ENCODE results near the gene THEM4. TPM values are rescaled to one million over a fixed set of nuclear protein-coding genes. Genes with fewer than 3 reads are reported as not detected.
"Not testable (repeated sequence)": the region's sequence is repeated elsewhere in the genome, so short reads cannot be mapped to it uniquely, and the experiment has no call there.

Gene THEM4
- total and polyA plus RNA-seq, 12 donors, result 20.2 to 36.4 (median 26.8) TPM

- DNase-seq, result no peak
- H3K4me1 ChIP-seq (replicated peaks in 1 of 2), result no peaks in the 10 kb centered on the region
- TF ChIP-seq CTCF (IDR thresholded peaks at IDR 0.05), result no peak
- TF ChIP-seq POLR2A (IDR thresholded peaks at IDR 0.05), result no peak
- no peak overlapping the region for H3K27ac ChIP-seq
- H3K9me3 ChIP-seq (replicated peaks in 1 of 3), result no peaks in the 10 kb centered on the region
- WGBS, 4 donors, result 89 to 96% (median 93%) methylated on average over 2 of the region's 2 CpGs
- H3K27me3 ChIP-seq, result no peaks in the 10 kb centered on the region
- H3K36me3 ChIP-seq (replicated peaks in 1 of 2), result no peaks in the 10 kb centered on the region
- intact Hi-C loops (cut with DNase I), result no loop called here
- H3K4me3 ChIP-seq, result no peak overlapping the region
Observed at GRCh38 chr1:151914076-151914475, 4.8 kb upstream of the THEM4 start.

- no peak overlapping the region for H3K4me3 ChIP-seq
- WGBS, 4 donors, result 92 to 100% (median 98%) methylated on average over 1 of the region's 1 CpG
- H3K9me3 ChIP-seq (replicated peaks in 1 of 3), result no peaks in the 10 kb centered on the region
- DNase-seq, result no peak
- no peaks in the 10 kb centered on the region for H3K27me3 ChIP-seq
- no peaks in the 10 kb centered on the region for H3K36me3 ChIP-seq (replicated peaks in 1 of 2)
- no peak overlapping the region for H3K27ac ChIP-seq
- TF ChIP-seq CTCF (IDR thresholded peaks at IDR 0.05) (no peak), POLR2A (IDR thresholded peaks at IDR 0.05) (no peak)
- intact Hi-C loops (cut with DNase I), result no loop called here
- peaks cover 0 to 6% of the 10 kb centered on the region in 2 donors for H3K4me1 ChIP-seq (replicated peaks in 1 of 2)
Observed at GRCh38 chr1:151912973-151913372, 3.7 kb upstream of the THEM4 start.

- intact Hi-C loops (cut with DNase I), result no loop called here
- peaks cover 0 to 25% of the 10 kb centered on the region in 2 donors for H3K4me1 ChIP-seq (replicated peaks in 1 of 2)
- no peaks in the 10 kb centered on the region for H3K9me3 ChIP-seq (replicated peaks in 1 of 3)
- TF ChIP-seq POLR2A (IDR thresholded peaks at IDR 0.05) (no peak), CTCF (IDR thresholded peaks at IDR 0.05) (peak in 1 of 6 experiments; percentile 8)
- no peaks in the 10 kb centered on the region for H3K27me3 ChIP-seq
- no peaks in the 10 kb centered on the region for H3K36me3 ChIP-seq (replicated peaks in 1 of 2)
- peak in 1 of 7 donors; percentile 3 for DNase-seq
- H3K4me3 ChIP-seq, result peak overlapping the region in 1 of 4 donors; percentile 77
- peak overlapping the region in 2 of 5 donors; percentile 36 to 88 for H3K27ac ChIP-seq
- WGBS, 4 donors, result 76 to 82% (median 79%) methylated on average over 10 of the region's 10 CpGs
Observed at GRCh38 chr1:151908228-151908691, 1.1 kb downstream of the THEM4 start.

GRCh38 chr1:151907363-151908139 lies 1.8 kb downstream of the THEM4 start:
- intact Hi-C loops (cut with DNase I), result no loop called here

GRCh38 chr1:151906324-151906645 lies 3.0 kb downstream of the THEM4 start:
- H3K9me3 ChIP-seq (replicated peaks in 1 of 3); DNase-seq; intact Hi-C loops (cut with DNase I); H3K4me3 ChIP-seq; H3K36me3 ChIP-seq (replicated peaks in 1 of 2); H3K27me3 ChIP-seq: not testable (repeated sequence)
- Histone ChIP-seq H3K27ac (peak overlapping the region in 2 of 5 donors; percentile 53 to 56), H3K4me1 (replicated peaks in 1 of 2) (peaks cover 0 to 25% of the 10 kb centered on the region in 2 donors)
- WGBS, 4 donors, result 96 to 100% (median 98%) methylated on average over 1 to 14 of the region's 14 CpGs

More at GRCh38 chr1:151907363-151908139, 1.8 kb downstream of the THEM4 start:
- no peak for DNase-seq
- Histone ChIP-seq H3K36me3 (replicated peaks in 1 of 2) (no peaks in the 10 kb centered on the region), H3K4me1 (replicated peaks in 1 of 2) (peaks cover 0 to 25% of the 10 kb centered on the region in 2 donors), H3K4me3 (no peak overlapping the region), H3K27me3 (no peaks in the 10 kb centered on the region), H3K27ac (no peak overlapping the region), H3K9me3 (replicated peaks in 1 of 3) (no peaks in the 10 kb centered on the region)
- TF ChIP-seq CTCF (IDR thresholded peaks at IDR 0.05), result no peak
- no peak for TF ChIP-seq POLR2A (IDR thresholded peaks at IDR 0.05)
- 86 to 96% (median 92%) methylated on average over 9 of the region's 9 CpGs for WGBS, 4 donors

- intact Hi-C loops (cut with DNase I); H3K27me3 ChIP-seq; H3K36me3 ChIP-seq (replicated peaks in 1 of 2); H3K4me3 ChIP-seq; H3K9me3 ChIP-seq (replicated peaks in 1 of 3): not testable (repeated sequence)
- H3K27ac ChIP-seq, result peak overlapping the region in 2 of 5 donors; percentile 53 to 56
- peaks cover 0 to 25% of the 10 kb centered on the region in 2 donors for H3K4me1 ChIP-seq (replicated peaks in 1 of 2)
- WGBS, 4 donors, result 65 to 77% (median 73%) methylated on average over 9 to 22 of the region's 22 CpGs
- DNase-seq, result peak in 3 of 7 donors; percentile 32 to 34 (median 33)
Observed at GRCh38 chr1:151905443-151906323, 3.6 kb downstream of the THEM4 start.
